Activated CD8-positive, alpha-beta memory T cell treated with anti-CD3 and anti-CD28 coated beads for 4 hours (primary cell): Measurements from ENCODE around the gene SBF2.

ENCODE experiments used
- DNase-seq, 2 donors: peaks; one replicate each; pipeline ENCODE4 v3.0.0-alpha.2; 2020; ENCODE audit warnings: low read depth in 2 of 2

The SBF2 gene

DNA sequence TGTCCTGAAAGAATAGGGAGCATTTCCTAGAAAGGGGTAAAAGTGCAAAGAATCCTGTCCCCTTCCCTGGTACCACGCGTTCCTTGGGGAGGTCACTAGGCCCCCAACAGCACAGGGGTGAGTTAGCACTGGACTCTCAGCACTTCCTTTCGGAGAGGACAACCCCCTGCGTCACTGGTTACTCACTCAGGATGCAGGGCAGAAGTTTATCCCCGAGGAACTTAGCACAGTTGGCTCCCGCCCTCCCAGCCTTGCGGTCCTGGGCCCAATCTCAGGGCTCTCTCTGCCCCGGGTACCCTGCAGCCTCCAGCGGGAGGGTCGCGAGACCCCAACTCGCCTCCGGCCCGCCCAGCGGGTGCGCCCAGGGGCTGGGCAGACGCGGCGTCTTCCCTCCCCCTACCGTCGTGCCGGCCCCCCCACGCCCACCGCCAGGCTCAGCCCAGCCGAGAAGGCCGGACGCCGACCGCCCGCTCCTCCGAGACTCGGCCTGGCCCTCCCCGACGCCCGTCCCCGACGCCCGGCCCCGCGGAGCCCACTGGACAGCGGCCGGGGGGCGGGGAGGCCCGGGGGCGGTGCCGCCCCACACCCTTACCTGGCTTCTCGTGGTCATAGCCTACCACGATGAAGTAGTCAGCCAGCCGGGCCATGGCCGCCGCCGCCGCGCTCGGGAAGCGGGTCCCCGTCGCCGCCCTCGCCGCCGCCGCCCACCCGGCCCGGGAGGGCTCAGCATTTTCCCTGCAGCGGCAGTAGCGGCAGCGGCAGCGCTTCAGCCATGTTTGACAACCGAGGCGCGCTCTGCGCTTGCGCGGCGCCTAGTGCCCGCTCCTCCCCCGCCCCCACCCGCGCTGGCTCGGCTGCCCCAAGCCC is at the start of gene SBF2:
Gene SBF2, minus strand, starts transcription at position 797 of the 867 bp plus-strand sequence. Its CDS starts 150 bp downstream, at position 647.
- peak; percentile 53 to 62 for DNase-seq

DNA sequence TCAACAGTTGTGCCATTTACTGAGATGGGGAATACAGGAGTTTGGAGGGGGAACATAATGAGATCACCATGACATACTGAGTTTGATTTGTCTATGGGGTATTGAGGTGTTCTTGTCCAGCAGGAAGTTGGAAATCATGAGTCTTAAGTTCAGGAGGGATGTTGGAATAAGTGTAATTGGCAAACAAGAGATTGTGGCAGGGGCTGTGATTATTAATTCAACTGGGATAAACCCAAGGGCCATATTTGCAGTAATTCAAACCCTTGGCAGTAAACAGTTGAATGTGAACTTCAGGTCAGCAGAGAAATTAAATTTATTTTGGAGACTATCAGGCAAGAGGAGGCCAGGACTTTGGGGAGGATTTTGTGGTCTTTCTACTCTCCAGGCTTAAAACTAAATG is 44.3 kb upstream of the SBF2 start:
- no peak for DNase-seq

DNA sequence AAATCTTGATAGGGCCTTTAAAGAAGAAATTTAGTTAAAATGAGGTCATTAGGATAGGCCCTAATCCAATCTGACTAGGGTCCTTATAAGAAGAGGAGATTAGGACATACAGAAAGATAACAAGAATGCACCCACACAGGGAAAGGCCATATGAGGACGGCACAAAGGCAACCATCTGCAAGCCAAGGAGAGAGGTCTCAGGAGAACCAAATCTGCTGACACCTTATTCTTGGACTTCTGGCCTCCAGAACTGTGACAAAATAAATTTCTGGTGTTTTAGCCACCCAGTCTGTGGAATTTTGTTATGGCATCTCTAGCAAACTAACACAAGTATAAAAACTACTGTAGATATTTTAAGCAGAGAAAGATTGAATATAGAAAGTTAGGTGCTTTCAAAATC is 39.5 kb upstream of the SBF2 start:
- no peak for DNase-seq

DNA sequence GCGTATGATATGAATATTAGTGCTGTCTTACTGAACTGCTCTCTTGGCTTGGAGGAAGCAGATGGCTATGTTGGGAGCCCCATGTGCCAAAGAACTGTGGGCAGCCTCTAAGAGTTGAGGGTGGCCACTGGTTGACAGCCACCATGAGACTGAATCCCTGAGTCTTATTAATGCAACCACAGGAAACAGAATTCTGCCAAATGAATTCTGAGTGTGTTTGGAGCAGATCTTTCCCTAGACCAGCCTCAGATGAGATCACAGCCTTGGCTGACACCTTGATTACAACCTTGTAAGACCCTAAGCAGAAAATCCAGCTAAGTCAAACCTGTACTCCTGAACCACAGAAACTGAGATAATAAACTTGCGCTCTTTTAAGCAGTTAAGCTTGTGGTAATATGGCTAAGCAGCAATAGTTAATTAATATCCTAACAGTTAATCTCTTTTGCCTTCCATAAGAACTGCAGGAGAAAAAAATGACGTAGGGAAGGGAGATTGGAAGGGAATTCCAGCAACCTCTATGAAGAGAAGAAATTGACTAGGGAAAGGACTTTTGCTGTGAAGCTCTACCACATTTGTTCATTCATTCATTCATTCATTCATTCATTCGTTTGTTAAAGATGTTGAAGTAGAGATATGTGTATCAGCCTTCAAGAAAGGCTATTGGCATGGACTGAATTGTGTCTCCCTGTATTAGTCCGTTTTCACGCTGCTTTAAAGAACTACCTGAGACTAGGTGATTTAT is 37.7 kb upstream of the SBF2 start:
- no peak for DNase-seq

DNA sequence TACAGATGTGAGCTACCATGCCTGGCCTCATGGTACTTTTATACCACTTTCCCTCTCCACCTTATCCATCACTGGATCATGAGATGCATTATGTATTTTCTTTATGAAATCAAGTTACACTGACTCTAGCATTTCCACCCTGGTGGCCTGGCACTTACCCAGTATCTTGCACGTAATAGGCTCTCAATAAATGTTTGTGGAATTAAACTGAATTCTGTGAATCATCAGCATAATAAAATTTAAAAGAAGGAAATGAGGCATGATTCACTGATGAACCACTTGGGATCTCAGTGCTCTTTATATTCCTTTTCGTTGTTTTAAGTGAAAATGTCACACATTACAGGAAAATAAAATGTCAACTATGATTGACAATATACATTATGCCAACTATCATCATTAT is 35.9 kb upstream of the SBF2 start:
- DNase-seq: no peak

DNA sequence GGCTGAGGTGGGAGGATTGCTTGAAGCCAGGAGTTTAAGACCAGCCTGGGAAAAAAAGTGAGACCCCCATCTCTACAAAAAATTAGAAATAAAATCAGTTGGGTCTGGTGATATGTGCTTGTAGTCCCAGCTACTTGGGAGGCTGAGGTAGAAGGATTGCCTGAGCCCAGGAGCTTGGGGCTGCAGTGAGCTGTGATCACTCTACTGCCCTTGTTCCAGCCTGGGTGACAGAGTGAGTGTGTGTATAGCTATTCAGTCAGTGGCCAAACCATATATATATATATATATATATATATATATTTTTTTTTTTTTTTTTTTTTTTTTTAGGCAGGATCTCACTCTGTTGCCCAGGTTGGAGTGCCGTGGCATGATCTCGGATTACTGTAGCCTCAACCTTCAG is 35.3 kb upstream of the SBF2 start:
- no peak for DNase-seq

DNA sequence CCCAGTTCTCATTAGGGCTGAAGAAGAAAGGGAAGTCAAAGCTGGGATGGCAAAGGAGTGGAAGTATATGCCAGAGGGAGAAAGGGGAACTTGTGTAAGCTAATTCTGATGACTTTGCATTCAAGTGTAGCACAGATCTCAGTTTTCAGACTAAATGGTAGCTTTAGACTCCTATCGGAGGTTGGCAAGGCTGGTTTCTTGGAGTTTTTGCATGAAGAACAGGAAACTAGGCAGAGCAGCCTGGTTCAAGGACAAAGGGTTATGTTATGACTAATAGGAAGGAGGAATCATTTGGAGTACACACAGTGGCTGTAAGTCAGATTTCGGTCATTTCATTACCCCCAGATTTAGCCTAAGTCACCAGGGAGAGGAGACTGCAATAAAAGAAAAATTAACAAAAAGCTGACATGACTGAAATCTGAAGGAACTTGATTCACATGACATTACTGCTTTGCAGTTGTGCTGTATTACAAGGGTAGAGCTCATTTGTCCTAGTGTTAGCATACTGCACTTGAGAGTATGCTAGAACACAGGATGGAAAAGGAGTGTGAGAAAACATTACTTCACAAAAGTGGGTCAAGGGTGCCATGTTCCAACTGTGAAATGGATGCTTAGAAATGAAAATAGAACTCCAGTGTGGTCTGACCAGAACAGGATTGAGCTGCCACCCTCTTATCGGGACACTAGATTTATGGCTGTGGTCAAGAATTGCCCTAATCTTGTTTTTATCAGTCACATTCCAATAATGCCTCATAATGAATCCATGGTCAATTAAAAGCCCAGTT is 34.5 kb upstream of the SBF2 start:
- no peak for DNase-seq

DNA sequence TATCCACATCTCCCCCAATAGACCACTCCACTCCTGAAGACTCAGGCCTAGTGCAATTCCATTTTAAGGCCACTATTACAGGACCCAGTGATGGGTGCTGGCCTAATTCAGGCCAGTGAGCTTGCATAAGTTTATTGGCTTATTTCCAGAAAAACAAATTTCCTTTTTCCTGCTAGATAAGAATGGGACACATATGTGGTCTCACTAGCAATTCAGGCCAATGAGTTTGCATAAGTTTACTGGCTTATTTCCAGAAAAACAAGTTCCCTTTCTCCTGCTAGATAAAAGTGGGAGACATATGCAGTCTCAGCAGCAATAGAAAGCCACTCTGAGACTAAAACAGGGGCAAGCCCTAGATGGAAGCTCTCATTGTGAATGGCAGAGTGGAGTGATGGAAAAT is 33.2 kb upstream of the SBF2 start:
- DNase-seq: no peak

DNA sequence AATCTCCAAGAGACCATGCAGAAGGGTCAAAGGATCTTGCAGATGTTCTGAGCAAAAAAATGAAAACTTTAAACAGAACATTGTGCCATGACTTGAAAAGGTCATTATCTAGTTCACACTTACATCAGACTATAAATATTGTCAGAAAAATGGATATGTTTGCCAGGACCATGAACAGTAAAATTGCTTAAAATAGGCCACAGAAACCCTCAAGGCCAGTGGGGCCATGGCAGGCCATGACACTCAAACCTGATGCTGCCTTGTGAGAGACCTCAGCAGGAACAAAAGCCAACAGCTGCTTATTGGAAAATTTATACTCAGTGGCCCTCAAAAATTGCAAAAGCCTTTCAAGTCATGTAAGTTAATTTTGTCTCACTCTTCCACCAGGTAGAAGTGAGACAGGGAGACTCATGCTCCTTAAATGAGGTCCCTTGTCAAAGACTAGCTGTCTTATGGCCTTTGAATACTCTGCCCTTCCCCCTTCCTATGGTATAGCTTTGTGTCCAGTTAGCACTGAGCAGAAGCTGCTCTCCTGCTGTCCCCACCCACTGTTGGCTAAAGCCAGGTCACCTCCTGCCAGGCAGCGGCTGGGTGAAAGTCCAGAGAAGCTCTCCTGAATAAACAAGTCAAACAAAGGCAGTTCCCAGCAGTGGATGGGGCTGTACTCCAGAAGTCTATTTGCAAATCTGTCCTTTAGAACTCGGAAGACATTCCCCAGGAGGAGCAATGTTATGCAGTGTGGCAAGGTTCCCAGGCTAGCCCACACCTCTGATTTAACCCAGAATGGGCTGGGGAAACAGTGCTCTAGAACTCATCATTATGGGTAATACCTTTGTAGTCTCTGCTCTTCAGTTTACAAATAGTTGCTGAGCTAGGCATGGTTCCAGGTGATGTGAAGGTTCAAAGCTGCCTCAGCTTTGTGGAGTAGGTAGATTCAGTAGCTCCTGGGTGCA is 32.3 kb upstream of the SBF2 start:
- no peak for DNase-seq

DNA sequence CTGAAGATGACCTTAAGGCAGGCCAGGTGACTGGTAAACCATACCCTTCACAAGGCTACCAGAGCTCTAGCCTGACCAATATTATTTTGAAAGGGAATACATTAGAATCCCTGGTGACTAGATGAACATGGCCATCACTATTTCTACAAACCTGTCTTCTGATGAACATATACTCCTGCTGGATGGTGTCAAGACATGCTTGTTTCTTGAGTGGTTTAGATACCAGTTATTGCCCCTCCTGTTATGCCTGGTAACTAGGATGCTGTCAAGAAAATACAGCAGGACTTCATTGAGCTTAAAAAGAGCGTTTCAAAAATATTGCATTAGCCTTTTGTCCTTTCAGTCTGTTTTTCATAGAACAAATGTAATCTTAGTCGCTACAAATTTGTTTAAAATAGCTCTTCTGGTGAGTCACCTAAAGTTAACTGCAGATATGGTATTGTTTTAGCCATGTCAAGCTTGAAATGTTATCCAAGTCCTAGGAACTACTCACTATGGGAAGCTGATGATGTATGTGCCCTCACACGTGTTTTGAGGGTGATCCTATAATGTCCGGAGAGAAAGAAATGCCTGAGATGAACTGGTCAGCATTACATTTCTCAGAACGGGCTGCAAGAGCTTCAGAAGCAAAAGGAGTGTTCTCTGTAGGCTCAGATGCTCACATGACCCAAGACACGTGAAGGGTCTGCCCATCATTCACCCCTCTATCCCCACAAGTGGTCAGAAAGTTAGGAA is 31.4 kb upstream of the SBF2 start:
- no peak for DNase-seq

DNA sequence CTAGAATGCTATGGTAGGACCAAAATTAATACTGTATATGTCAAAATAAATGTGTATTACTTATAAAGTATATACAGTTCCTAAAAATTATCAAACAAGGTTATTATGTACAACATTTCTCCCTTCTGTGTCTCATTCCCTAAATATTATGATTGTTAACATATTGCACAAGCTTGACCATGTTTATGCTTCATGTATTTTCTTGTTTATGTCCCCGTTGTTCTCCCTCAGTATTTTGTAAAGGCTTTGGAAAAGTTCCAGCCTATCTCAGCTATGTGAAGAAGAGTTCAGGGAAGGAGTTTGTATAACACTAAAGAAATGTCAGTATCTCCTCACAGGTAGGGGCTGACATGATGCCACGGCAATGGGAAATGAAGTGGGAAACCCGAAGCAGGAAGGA is 30.5 kb upstream of the SBF2 start:
- DNase-seq: no peak

DNA sequence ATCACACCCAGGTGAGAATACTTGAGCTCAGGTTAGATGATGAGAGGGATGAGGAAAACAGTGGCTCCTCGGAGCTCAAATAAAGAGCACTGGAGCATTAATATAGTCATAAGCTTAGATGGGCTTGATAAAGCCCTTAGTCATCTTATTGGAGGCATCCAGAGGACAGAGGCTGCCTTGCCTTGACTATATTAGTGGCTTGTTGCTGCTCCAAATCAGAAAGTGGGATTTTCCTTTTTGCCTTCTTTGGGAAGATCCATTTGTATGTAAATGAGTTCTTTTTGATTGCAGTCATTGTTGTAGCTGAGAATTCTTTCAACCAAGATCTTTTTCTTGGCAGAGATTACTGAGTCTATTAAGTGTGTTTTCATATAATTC is 29.8 kb upstream of the SBF2 start:
- no peak for DNase-seq

DNA sequence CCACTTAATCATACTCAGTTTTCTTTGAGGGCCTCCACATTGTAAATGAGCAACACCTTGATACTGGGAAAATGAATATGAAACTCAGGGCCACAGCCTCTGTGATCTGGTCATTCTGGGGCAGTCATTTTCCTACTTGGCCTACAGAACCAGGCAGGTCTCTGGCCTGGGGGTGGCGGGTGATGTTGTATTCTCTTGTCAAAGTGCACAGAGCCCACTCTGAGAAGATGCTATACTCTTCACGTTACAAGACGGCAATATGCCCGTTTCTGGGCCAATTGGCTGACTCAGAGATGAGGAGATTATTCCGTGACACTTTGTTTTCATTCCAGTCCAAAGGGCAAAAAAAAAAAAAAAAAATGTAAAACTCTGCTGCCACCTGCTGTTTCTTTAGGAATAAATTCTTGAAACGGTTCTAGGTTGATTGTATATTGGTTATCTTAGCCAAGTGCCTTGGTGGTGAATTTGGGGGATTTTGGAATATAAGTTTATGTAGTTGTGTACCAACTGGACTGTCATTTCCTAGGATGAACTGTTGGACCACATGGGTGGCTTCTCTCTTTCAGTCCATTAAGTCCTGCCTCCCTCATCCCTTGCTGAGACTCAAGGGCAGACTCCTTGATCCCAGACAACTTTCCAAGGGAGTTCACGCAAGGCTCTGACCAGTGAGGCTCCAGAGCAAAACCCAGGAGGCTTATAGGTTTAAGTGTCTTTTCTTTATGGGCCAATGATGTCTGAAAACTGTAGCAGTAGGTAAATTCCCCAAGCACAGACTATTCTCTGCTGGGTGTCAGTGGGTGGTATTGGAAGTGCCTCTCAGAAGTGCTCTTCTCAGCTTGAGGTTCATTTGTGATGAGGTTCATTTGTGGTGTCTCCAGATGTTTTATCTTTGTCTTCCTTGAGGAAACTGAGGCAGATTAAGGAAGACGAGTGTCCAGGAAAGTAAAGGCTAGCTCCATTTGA is 29.1 kb upstream of the SBF2 start:
- peak in 1 of 2 donors; percentile 36 for DNase-seq

DNA sequence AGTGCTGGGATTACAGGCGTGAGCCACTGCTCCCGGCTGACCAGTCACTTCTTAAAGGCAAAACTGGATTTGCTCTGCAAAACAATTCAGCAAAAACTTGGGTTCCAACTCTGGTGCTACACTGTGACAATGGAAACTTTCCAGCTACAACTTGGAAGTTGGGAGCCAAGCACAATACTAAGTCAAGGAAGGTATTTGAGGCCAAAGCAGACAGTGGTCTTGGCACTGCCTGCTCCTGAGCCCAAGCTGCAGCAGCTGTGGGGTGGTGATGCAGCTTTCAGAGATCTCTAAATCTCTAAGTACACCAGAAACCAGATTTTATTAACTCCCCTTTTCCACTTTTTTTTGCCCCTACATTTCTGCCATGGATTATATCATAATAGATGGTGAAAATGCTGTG is 28.4 kb upstream of the SBF2 start:
- DNase-seq: no peak

DNA sequence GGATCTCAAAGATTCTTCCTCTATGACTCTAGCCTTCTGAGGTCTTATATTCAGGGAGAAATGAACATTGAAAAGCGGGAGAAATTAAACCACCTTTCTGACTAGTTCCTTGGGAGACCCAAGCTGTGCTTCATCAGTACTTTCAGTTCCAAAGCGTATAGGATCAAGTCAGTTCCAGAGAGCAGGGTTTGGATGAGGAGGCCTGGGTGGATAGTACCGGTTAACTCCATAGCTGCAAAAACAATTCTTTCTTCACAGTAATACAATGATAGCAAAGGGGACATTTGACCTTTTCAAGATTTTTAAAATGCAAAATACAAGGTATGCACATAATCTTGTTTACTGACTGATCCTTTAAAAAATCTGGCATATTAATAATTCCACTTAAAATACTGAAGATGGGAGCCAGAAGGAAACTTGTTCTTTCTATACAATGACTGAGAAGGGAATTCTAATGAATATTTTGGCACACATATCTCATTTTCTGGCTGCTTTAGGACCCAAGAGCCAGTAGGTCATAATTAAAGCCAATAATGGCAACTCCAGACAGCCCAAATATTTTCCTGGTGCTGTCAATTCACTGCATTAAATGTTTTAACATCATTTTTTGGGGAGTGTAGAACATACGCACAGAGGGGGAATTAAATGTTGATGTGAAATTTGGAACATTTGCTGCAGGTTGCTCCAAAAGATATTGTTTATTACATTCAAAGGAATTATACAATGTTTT is 26.9 kb upstream of the SBF2 start:
- DNase-seq: no peak

DNA sequence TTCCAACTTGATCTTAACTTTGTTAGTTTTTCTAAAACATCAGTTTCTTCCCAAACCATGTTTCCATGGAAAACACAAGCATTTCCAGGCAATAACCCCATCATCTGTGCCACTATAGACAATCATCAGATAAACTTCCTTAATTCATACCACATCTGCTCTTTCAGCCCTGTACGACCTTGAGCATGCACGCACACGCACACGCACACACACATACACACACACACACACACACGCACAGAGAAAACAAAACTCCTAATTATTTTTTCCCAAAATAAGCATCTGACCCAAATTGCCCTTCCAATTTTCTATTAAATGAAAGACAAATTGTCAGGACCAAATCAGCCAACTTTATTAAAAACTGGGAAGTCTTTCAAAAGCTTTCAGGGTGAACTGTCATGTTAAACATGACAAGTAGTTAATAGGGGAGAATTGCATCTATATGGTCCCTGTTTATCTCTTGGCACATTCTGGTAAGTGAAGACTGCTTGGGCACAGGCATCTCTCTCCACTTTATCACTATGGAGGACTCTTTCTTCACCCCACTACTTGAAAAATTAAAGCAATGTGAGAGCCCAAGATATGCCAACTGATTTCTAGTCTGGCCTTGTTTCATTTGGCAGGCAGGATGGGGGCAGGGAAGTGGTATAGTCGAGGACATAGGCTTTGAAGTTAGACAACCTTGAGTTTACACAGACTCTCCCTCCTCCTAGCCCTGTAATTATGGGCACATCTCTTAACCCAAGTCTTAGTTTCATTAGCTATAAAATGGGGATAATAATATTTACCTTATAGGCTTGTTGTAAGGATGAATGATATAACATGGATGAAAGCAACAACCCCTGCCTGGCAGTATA is 25.9 kb upstream of the SBF2 start:
- no peak for DNase-seq

DNA sequence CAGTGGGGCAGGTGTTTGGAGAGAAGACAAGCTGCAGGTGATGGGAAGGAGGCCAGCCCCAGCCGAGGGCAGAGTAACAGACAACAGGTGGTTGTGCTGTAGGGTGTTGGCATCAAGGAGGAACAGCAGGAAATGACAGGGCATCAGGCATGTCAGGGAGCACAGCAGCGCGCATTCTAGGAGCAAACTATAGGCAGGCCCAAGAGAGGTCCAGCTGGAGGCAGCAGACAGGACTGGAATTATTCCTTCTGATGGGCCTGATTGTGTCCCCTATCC is 24.4 kb upstream of the SBF2 start:
- DNase-seq: no peak
